Activated T-cell treated with anti-CD3 and anti-CD28 coated beads, Interleukin-2, amount 50 U/mL, for 72 hours (primary cell): ENCODE data around the gene FRMD8. TPM values are rescaled to one million over a fixed set of nuclear protein-coding genes. Genes with fewer than 3 reads are reported as not detected.

Source experiments
- ATAC-seq, 2 donors: fragments of 150-1000 bp; cut with Tn5 transposase; replicated peaks in 1 of 2; 2 replicates each; pipeline ENCODE4 v1.10.0; 2021; ENCODE audit warnings: moderate library complexity in 2 of 2, mild to moderate bottlenecking in 1 of 2
- DNase-seq, 2 donors: peaks; one replicate each; pipeline ENCODE4 v3.0.0; 2021 to 2022; ENCODE audit warnings: mixed read lengths in 1 of 2
- H3K27ac Mint-ChIP-seq: one replicate; pipeline ENCODE4 v1.8.0; 2022; ENCODE audit warnings: mild to moderate bottlenecking, moderate library complexity, mixed read lengths
- H3K27me3 Mint-ChIP-seq: one replicate; pipeline ENCODE4 v1.8.0; 2022; ENCODE audit warnings: low read depth, mixed read lengths
- H3K36me3 Mint-ChIP-seq, 2 donors: one replicate each; pipeline ENCODE4 v1.8.0; 2022; ENCODE audit warnings: mixed read lengths in 2 of 2, mild to moderate bottlenecking in 1 of 2; ENCODE audit not compliant: insufficient read depth in 2 of 2
- H3K4me1 Mint-ChIP-seq: one replicate; pipeline ENCODE4 v1.8.0; 2022; ENCODE audit warnings: low read depth, mixed read lengths
- H3K4me3 Mint-ChIP-seq, 2 donors: one replicate each; pipeline ENCODE4 v1.8.0; 2022; ENCODE audit warnings: mild to moderate bottlenecking in 2 of 2, mixed read lengths in 2 of 2, moderate library complexity in 2 of 2
- H3K9me3 Mint-ChIP-seq, 2 donors: one replicate each; pipeline ENCODE4 v1.8.0; 2022; ENCODE audit warnings: mixed read lengths in 2 of 2
- total RNA-seq, 2 donors: library from RNA; stranded (reverse); gene quantifications; one replicate each; pipeline ENCODE4 v1.2.3, GENCODE V29; 2022

The FRMD8 gene
- total RNA-seq, 2 donors from 2014 or later = 43.5 to 47.2 TPM

- no peak overlapping the region for H3K27ac Mint-ChIP-seq
- H3K4me1 Mint-ChIP-seq = peaks cover 34% of the 10 kb centered on the region
- H3K4me3 Mint-ChIP-seq = no peak overlapping the region
- no peaks in the 10 kb centered on the region for H3K9me3 Mint-ChIP-seq
- no peaks in the 10 kb centered on the region for H3K36me3 Mint-ChIP-seq
- ATAC-seq (no peak), DNase-seq (no peak)
- H3K27me3 Mint-ChIP-seq = no peaks in the 10 kb centered on the region
Observed at GRCh38 chr11:65378928-65379638, 7.4 kb upstream of the FRMD8 start.

- Mint-ChIP-seq H3K9me3 (no peaks in the 10 kb centered on the region), H3K4me3 (peak overlapping the region; percentile 15 to 24), H3K4me1 (peaks cover 42% of the 10 kb centered on the region), H3K36me3 (no peaks in the 10 kb centered on the region), H3K27ac (no peak overlapping the region), H3K27me3 (no peaks in the 10 kb centered on the region)
- ATAC-seq (no peak), DNase-seq (no peak)
Observed at GRCh38 chr11:65379698-65380459, 6.6 kb upstream of the FRMD8 start.

DNA sequence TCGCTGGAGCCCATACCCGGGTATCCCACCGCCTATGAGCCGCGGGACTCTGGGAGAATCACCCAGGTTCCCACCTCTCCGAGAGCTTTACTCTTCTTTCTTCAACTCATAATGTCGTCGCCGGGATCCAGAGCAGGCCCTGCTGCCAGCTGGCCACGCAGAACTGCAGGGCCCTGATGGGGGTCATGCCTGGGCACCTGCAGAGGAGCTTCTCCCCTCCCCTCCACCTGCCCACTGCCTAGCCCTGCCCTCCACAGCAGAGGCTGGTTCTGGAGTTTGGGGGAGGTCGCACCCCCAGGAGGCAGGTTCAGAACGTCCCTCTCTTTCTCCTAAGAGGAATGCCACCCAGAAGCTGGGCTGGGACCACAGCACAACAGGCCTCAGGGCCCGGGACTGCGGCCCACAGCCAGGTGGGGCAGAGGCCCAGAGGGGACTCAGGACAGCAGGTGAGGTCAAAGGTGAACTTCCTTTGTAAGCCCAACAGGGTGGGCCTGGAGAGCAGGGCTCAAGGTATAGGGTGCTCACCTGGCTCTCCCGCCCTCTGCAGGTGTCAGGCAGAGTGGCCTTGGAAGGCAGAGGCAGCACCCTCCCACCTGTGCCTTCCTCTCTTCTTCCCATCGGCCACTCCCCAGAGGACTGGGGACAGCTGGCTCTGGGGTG is 5.8 kb upstream of the FRMD8 start:
- no peaks in the 10 kb centered on the region for H3K27me3 Mint-ChIP-seq
- peak overlapping the region; percentile 84 to 97 for H3K4me3 Mint-ChIP-seq
- peak overlapping the region; percentile 19 for H3K27ac Mint-ChIP-seq
- peaks cover 49% of the 10 kb centered on the region for H3K4me1 Mint-ChIP-seq
- no peaks in the 10 kb centered on the region for H3K36me3 Mint-ChIP-seq
- no peak for DNase-seq
- H3K9me3 Mint-ChIP-seq = no peaks in the 10 kb centered on the region
- no peak for ATAC-seq

DNA sequence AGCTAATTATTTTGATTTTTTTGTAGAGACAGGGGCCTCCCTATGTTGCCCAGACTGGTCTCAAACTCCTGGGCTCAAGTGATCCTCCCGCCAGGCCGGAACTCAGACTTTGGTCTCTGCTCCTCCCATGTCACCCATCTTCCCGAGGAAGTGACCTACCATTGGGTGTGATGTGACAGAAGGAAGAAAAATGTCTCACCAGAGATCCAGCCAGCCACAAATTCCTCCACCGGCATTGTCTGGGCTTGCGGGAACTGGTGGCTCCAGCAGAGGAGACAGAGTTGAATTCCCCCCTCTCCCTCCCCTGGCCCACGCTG is 4.8 kb upstream of the FRMD8 start:
- Mint-ChIP-seq H3K4me1 (peaks cover 57% of the 10 kb centered on the region), H3K9me3 (no peaks in the 10 kb centered on the region), H3K27me3 (no peaks in the 10 kb centered on the region), H3K4me3 (peak overlapping the region; percentile 84 to 97), H3K36me3 (no peaks in the 10 kb centered on the region), H3K27ac (peak overlapping the region; percentile 79)
- DNase-seq (no peak), ATAC-seq (no peak)

DNA sequence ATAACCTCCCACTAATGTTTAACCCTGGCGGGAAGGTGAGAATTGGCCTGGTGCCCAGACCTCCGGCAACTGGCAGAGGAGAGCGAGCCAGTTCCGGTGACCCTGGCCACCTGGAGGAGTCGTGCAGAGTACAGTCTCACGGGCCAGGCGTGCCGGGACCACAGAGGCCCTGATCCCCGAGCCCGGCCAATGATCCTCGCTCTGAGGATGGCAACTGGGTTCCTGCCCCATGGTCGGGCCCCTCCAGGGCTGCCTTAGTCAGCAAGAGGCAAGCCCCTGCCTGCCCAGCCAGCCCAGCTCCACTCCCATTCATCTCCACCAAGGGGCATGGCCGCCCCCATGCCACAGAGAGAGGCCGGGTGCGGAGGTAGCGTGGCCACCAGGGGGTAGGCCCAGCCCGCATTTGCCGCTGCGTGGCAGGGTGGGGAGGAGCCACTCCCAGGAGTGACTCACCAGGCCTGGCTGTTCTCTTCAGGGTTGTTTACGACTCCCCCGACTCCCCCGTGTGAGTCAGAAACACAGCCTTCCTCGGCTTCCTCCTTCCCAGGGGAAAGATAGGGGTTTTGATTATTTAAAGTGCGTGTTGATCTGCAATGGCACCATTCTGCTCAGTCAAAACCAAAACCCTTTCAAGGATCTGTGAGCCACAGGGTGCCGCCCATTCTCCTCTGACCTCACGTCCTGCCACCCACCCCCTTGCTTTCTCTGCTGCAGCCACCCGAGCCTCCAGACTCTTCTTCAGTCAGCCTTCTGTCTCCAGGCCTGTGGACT is 4.2 kb upstream of the FRMD8 start, which contains the start of gene SLC25A45:
SLC25A45 (minus strand) TSS at position 614 of the 771 bp plus-strand sequence. CDS start 695 bp downstream, outside the sequence.
- Mint-ChIP-seq H3K27ac (peak within 1 kb of the TSS; percentile 79), H3K27me3 (no peaks in the 10 kb centered on the region), H3K4me1 (peaks cover 61% of the 10 kb centered on the region), H3K4me3 (peak within 1 kb of the TSS; percentile 84 to 97), H3K9me3 (no peaks in the 10 kb centered on the region), H3K36me3 (no peaks in the 10 kb centered on the region)
- DNase-seq = peak; percentile 95 to 97
- ATAC-seq = peak; percentile 86 to 89

DNA sequence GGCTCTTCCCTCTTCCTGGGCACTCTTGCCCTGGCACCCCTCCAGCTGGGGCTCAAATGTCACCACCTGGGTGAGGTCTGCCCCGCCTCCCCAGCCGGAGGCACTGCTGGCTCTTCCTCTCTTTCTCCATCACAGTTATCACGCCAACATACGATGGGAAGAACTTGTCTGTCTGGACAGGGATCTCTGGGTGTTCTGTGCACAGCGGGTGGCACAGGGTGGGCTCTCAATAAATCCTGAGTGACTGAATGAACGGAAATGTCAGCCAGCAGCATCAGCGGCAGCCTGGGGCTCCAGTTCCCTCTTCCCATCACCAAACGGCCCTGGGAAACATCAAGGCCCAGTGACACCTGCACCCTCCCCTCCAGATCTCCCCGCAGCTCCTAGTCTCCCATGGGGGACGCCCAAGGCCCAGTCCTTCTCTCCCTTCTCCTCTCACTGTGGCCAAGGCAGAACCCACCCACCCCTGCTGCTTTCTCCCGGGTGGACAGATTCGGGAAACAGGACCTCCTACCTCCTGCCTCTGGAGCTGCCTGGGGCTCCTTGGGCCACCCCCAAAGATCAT is 3.6 kb upstream of the FRMD8 start:
- Mint-ChIP-seq H3K4me3 (peak overlapping the region; percentile 84 to 97), H3K27me3 (no peaks in the 10 kb centered on the region), H3K9me3 (no peaks in the 10 kb centered on the region), H3K27ac (peak overlapping the region; percentile 79), H3K4me1 (peaks cover 66% of the 10 kb centered on the region), H3K36me3 (no peaks in the 10 kb centered on the region)
- DNase-seq (no peak), ATAC-seq (no peak)

DNA sequence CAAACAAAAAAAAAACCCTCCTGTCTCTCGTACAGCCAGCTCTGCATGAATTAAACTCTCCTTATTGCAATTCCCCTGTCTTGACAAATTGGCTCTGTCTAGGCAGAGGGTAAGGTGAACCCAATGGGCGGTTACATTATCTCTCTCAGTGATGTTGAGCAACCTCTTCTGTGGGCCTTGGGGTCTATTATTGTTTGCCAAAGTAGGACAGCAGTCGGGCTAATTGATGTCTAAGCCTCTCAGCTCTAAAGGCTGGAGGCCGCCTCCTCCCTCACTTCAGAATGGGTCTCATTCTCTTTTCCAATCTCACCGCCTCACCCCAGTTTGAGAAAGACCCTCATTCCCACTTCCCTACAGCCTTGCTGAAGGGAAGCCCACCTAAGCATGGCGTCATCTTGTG is 2.7 kb upstream of the FRMD8 start:
- Mint-ChIP-seq H3K36me3 (peaks cover 0 to 2% of the 10 kb centered on the region in 2 donors), H3K27me3 (no peaks in the 10 kb centered on the region), H3K27ac (peak overlapping the region; percentile 51), H3K4me3 (peak overlapping the region; percentile 84 to 97), H3K9me3 (no peaks in the 10 kb centered on the region), H3K4me1 (peaks cover 75% of the 10 kb centered on the region)
- no peak for ATAC-seq
- no peak for DNase-seq

DNA sequence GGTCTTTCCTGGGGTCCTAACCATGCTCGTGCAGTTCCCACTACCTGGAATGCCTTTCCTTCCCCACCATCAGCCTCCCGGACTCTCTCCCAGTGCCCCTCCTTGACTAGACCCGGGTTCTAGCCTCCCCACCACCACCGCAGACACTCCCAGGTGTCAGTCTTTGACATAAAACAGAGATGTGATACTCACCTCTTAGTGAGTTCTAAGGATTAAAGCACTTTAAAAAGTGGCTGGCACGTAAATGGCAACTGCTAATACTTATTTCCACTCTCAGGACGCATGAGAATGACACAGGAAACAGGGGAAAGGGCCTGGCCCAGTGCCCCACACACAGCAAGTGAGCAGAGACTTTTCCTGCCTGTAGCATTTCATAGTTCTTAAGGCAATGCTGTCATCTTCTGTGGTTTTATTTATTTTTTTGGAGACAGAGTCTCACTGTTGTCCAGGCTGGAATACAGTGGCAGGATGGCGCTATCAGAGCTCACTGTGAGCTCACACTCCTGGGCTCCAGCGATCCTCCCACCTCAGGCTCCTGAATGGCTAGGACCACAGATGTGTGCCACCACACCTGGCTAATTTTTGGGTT is 2.0 kb upstream of the FRMD8 start:
- peaks cover 0 to 4% of the 10 kb centered on the region in 2 donors for H3K36me3 Mint-ChIP-seq
- H3K27me3 Mint-ChIP-seq = no peaks in the 10 kb centered on the region
- H3K4me1 Mint-ChIP-seq = peaks cover 81% of the 10 kb centered on the region
- H3K4me3 Mint-ChIP-seq = peak overlapping the region; percentile 84 to 97
- ATAC-seq (no peak), DNase-seq (no peak)
- H3K27ac Mint-ChIP-seq = peak overlapping the region; percentile 93
- H3K9me3 Mint-ChIP-seq = no peaks in the 10 kb centered on the region

DNA sequence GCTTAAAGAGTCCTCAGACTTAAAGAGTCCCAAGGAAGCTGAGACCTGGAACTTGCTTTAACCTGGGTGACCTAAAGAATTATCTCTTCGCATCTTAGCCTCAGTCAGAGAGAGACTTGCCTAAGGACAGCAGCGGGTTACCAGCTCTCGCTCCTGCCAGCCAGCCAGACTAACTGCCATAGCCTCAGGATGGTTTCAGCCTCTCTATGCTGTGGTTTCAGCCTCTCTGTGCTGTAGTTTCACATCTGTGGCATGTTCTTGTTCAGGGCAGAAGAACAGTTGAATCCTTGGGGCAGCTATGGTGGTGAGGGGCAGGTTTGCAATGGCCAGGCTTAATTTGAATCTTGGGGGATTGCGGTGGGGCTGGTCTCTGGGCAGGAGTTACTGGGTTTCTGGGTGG is 2.3 kb downstream of the FRMD8 start:
- no peak for ATAC-seq
- peaks cover 57% of the 10 kb centered on the region for H3K4me1 Mint-ChIP-seq
- peaks cover 0 to 4% of the 10 kb centered on the region in 2 donors for H3K36me3 Mint-ChIP-seq

GRCh38 chr11:65389294-65389980 is 3.0 kb downstream of the FRMD8 start:
- ATAC-seq (no peak), DNase-seq (no peak)
- peaks cover 0 to 4% of the 10 kb centered on the region in 2 donors for H3K36me3 Mint-ChIP-seq
- peak overlapping the region; percentile 52 to 71 for H3K4me3 Mint-ChIP-seq
- H3K4me1 Mint-ChIP-seq = peaks cover 50% of the 10 kb centered on the region
- H3K27me3 Mint-ChIP-seq = no peaks in the 10 kb centered on the region
- H3K9me3 Mint-ChIP-seq = no peaks in the 10 kb centered on the region
- H3K27ac Mint-ChIP-seq = no peak overlapping the region

More for the DNA sequence above, 2.3 kb downstream of the FRMD8 start:
- H3K4me3 Mint-ChIP-seq = peak overlapping the region; percentile 52 to 71
- no peaks in the 10 kb centered on the region for H3K9me3 Mint-ChIP-seq
- H3K27ac Mint-ChIP-seq = peak overlapping the region; percentile 4
- no peak for DNase-seq
- H3K27me3 Mint-ChIP-seq = no peaks in the 10 kb centered on the region

GRCh38 chr11:65390099-65390941 is 3.9 kb downstream of the FRMD8 start:
- Mint-ChIP-seq H3K27ac (no peak overlapping the region), H3K36me3 (peaks cover 0 to 4% of the 10 kb centered on the region in 2 donors), H3K4me1 (peaks cover 41% of the 10 kb centered on the region), H3K4me3 (peak overlapping the region in 1 of 2 donors; percentile 44), H3K9me3 (no peaks in the 10 kb centered on the region), H3K27me3 (no peaks in the 10 kb centered on the region)
- ATAC-seq = no peak
- DNase-seq = no peak
